CD4-positive, alpha-beta T cell treated with Interleukin-17A for 4 hours (primary cell): ENCODE measurements around the gene HGS.
A peak's percentile ranks its signal among the peaks of the same experiment; 100 is the strongest.

Experiments
- DNase-seq: peaks from one replicate; pipeline ENCODE4 v3.0.0-alpha.2; 2020; ENCODE audit warnings: mixed read lengths

Gene HGS

GRCh38 chr17:81687770-81688541 is 4.1 kb downstream of the HGS start:
- DNase-seq, result no peak

- no peak for DNase-seq
Observed at GRCh38 chr17:81688616-81689015, 4.8 kb downstream of the HGS start.

DNA sequence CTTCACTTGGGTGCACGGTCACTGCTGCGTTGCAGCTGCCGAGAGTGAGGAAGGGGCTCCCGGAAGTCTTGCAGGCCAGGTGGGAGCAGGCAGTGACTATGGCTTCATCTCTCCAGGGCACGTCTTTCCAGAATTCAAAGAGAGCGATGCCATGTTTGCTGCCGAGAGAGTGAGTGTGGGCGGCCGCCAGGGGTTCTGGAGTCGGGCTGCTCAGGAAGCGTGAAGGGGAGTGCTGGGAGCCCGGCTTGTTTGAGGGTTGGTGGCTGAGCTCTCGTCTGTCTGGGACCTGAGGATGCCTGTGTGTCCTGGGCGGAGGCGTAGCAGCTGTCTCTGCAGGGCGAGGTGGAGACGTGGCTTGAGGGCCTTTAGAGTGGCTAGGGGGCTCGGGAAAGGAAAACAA is 6.3 kb downstream of the HGS start:
- no peak for DNase-seq

GRCh38 chr17:81690549-81690948 is 6.7 kb downstream of the HGS start:
- no peak for DNase-seq

- DNase-seq, result no peak
Observed at GRCh38 chr17:81691196-81691595, 7.4 kb downstream of the HGS start.

DNA sequence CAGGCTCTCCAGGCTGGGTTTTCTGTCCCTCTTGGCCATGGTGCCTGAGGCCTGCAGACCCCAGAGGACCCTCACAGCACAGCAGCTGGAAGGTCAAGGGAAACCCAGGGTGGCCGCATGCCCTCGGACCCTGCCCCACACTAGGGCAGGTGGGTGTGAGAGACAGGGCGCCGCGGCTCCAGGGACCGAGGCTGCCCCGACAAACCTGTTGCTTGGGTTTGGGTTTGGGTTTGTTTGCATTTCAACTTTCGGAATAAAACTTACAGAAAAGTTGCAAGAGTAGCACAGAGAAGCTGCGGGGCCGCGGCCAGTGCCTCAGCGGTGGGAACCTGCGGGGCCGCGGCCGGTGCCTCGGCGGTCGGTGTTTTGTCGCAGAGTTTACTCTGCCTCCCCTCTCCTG is 7.8 kb downstream of the HGS start:
- no peak for DNase-seq

GRCh38 chr17:81693509-81694210 is 9.8 kb downstream of the HGS start:
- DNase-seq, result no peak

DNA sequence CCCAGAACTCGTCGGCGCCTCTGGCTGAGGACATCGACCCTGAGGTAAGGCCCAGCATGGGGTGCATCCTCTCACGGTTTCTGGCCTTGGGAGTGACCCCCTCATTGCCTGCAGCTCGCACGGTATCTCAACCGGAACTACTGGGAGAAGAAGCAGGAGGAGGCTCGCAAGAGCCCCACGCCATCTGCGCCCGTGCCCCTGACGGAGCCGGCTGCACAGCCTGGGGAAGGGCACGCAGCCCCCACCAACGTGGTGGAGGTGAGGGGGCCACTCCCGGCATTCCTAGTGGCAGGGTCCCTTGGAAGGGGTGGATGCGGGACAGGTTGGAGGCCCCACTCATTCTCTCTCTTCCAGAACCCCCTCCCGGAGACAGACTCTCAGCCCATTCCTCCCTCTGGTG is 11.0 kb downstream of the HGS start:
- DNase-seq, result no peak

GRCh38 chr17:81695211-81695610 is 11.4 kb downstream of the HGS start:
- DNase-seq, result no peak

GRCh38 chr17:81695801-81696200 is 12.0 kb downstream of the HGS start:
- no peak for DNase-seq

DNA sequence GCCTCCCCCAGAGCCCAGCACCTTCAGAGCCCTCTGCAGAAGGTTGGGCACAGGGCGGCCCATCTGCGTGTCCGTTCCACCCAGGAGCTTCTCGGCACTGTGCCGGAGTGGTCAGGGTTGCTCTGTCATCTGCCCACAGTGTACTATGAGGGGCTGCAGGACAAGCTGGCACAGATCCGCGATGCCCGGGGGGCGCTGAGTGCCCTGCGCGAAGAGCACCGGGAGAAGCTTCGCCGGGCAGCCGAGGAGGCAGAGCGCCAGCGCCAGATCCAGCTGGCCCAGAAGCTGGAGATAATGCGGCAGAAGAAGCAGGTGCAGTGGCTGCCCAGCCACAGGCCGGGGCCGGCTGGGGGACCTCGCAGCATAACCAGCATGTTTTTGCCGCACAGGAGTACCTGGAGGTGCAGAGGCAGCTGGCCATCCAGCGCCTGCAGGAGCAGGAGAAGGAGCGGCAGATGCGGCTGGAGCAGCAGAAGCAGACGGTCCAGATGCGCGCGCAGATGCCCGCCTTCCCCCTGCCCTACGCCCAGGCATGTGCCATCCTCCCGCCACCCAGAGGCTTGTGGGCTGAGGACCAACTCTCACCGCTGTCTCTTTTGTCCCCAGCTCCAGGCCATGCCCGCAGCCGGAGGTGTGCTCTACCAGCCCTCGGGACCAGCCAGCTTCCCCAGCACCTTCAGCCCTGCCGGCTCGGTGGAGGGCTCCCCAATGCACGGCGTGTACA is 12.6 kb downstream of the HGS start:
- no peak for DNase-seq

- DNase-seq, result no peak
Observed at GRCh38 chr17:81697261-81698044, 13.6 kb downstream of the HGS start.

DNA sequence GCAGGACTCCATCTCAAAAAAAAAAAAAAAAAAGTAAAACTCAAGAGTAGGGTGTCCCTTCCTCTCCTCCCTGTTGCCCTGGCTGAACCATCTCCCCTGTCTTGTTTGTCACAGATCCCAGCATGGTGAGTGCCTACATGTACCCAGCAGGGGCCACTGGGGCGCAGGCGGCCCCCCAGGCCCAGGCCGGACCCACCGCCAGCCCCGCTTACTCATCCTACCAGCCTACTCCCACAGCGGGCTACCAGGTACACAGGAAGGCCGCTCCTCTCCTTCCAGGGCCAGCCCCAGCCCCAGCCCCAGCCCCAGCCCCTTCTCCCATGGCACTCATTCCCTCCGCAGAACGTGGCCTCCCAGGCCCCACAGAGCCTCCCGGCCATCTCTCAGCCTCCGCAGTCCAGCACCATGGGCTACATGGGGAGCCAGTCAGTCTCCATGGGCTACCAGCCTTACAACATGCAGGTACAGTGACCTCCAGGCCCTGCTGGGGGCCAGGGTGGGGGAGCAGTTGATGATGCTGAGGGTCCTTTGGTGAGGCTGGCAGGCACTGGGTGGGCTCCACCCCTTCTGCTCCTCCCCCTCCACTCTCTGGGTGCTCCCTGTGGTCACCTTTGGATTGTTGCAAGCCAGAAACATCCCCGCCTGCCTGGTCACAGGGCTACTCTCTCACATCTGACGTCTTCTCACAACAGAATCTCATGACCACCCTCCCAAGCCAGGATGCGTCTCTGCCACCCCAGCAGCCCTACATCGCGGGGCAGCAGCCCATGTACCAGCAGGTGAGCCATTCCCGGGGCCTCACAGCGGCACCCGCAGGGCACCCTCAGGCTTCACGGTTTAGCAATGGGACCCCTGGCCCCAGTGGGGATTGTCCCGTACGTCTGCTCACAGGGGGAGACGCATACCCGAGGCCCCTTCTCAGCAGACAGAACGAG is 16.8 kb downstream of the HGS start:
- no peak for DNase-seq

DNA sequence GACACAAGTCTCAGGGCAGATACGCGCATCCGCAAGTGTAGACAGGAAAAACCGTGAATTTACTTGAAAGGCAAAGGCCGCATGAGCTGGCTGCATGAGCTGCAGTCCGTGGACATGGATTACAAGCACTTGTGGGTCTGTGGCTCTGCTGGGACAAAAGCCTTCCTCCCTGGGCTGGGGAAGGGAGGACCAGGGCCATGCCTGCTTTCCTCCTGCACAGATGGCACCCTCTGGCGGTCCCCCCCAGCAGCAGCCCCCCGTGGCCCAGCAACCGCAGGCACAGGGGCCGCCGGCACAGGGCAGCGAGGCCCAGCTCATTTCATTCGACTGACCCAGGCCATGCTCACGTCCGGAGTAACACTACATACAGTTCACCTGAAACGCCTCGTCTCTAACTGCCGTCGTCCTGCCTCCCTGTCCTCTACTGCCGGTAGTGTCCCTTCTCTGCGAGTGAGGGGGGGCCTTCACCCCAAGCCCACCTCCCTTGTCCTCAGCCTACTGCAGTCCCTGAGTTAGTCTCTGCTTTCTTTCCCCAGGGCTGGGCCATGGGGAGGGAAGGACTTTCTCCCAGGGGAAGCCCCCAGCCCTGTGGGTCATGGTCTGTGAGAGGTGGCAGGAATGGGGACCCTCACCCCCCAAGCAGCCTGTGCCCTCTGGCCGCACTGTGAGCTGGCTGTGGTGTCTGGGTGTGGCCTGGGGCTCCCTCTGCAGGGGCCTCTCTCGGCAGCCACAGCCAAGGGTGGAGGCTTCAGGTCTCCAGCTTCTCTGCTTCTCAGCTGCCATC is 17.7 kb downstream of the HGS start:
- no peak for DNase-seq

DNA sequence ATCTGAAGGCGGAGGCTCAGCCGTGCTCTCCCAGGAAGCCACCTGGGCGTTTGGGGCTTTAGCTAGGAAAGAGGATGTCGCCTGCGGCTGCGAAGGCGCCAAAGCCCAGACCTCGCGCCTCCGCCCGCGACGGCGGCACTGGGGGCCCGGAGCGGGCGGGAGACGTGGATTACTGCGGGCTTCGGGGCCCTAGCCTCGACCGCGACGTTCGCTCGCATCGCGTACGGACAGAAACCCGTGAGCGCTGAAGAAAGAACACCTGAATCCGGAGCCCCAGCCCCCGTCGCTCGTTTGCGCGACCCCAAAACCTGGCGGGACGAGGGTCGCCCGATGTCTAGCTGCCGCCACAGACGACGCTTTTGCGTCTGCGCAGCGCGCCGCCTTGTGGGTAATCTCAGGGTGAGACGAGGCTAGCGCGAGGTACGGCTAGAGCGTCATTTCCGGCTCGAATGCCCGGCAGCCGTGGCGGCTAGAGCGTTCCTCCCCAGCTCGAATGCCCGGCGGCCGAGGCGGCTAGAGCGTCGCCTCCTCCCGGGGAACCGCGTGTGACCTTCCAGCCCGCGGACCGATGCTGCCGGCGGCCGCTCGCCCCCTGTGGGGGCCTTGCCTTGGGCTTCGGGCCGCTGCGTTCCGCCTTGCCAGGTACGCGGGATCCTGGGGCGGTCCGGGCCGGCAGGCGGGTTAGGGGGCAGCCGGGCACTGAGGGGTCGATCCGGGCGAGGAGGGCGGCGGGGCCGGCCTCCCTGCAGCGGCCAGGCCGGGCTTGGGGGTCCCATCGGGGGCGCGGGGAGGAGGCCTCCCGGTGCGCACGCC is 19.3 kb downstream of the HGS start, which contains the start of gene MRPL12:
TSS of gene MRPL12 (plus strand) at position 434 of the 813 bp plus-strand sequence. CDS start at position 569, 135 bp downstream.
- DNase-seq, result peak; percentile 90

- DNase-seq, result no peak
Observed at GRCh38 chr17:81703747-81704654, 20.2 kb downstream of the HGS start.

- DNase-seq, result no peak
Observed at GRCh38 chr17:81705518-81706231, 21.9 kb downstream of the HGS start.

DNA sequence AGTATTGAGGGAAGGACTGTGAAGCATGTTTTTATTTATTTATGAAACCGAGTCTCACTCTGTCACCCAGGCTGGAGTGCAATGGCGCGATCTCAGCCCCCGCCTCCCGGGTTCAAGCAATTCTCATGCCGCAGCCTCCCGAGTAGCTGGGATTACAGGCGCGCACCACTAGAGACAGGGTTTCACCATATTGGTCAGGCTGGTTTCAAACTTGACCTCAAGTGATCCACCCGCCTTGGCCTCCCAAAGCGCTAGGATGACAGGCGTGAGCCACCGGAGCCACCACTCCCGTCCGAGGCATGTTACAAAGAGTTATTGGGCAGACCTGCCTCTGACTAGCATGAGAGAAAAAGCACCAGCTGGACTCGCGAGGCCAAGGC is 22.4 kb downstream of the HGS start:
- DNase-seq, result no peak
